Trophoblast cell (in vitro differentiated cells and primary cell): ENCODE results near the gene MRPL23.
A peak's percentile ranks its signal among the peaks of the same experiment; 100 is the strongest.

ENCODE experiments used
- DNase-seq, 2 donors: peaks; one replicate each; pipeline ENCODE4 v3.0.0-alpha.2; 2016
- H2AFZ ChIP-seq: 2 replicates; pipeline ENCODE4 v1.6.1; 2013; ENCODE audit warnings: low read length, moderate library complexity, mild to moderate bottlenecking; ENCODE audit not compliant: insufficient read depth, poor library complexity
- H2AK5ac ChIP-seq: 2 replicates; pipeline ENCODE4 v1.6.1; 2013; ENCODE audit warnings: mild to moderate bottlenecking, low read length
- H2BK120ac ChIP-seq: 2 replicates; pipeline ENCODE4 v1.6.1; 2013; ENCODE audit warnings: low read length, mild to moderate bottlenecking, moderate library complexity; ENCODE audit not compliant: insufficient read depth, poor library complexity
- H2BK12ac ChIP-seq: 2 replicates; pipeline ENCODE4 v1.6.1; 2013; ENCODE audit warnings: mild to moderate bottlenecking, low read length, moderate library complexity
- H2BK5ac ChIP-seq: 2 replicates; pipeline ENCODE4 v1.6.1; 2013; ENCODE audit warnings: low read length, low read depth, moderate library complexity, mild to moderate bottlenecking; ENCODE audit not compliant: poor library complexity
- H3K14ac ChIP-seq: 2 replicates; pipeline ENCODE4 v1.6.1; 2013; ENCODE audit warnings: mild to moderate bottlenecking, low read length
- H3K18ac ChIP-seq: 2 replicates; pipeline ENCODE4 v1.6.1; 2013; ENCODE audit warnings: mild to moderate bottlenecking, low read length
- H3K23ac ChIP-seq: 2 replicates; pipeline ENCODE4 v1.6.1; 2013; ENCODE audit warnings: low read length
- H3K27ac ChIP-seq: 2 replicates; pipeline ENCODE4 v1.5.1; 2013; ENCODE audit warnings: low read depth, mild to moderate bottlenecking, inconsistent platforms, low read length, moderate library complexity
- H3K27me3 ChIP-seq: 2 replicates; pipeline ENCODE4 v1.6.1; 2013; ENCODE audit warnings: inconsistent platforms, mild to moderate bottlenecking, low read length, moderate library complexity; ENCODE audit not compliant: insufficient read depth
- H3K36me3 ChIP-seq, 2 experiments: 1 replicate in 1 of 2; 2 replicates in 1 of 2; pipeline ENCODE4 v1.6.1; 2013; ENCODE audit warnings: low read length in 2 of 2, mild to moderate bottlenecking in 2 of 2, moderate library complexity in 1 of 2; ENCODE audit not compliant: insufficient read depth in 2 of 2, control insufficient read depth in 1 of 2
- H3K4ac ChIP-seq: 2 replicates; pipeline ENCODE4 v1.6.1; 2013; ENCODE audit warnings: low read depth, mild to moderate bottlenecking, low read length, moderate library complexity
- H3K4me1 ChIP-seq, 2 experiments: 1 replicate in 1 of 2; 2 replicates in 1 of 2; pipeline ENCODE4 v1.6.1; 2013; ENCODE audit warnings: low read length in 2 of 2, mild to moderate bottlenecking in 2 of 2, moderate library complexity in 1 of 2; ENCODE audit not compliant: insufficient read depth in 2 of 2, control insufficient read depth in 1 of 2
- H3K4me2 ChIP-seq: 2 replicates; pipeline ENCODE4 v1.6.1; 2013; ENCODE audit warnings: inconsistent platforms, mild to moderate bottlenecking, low read length, moderate library complexity
- H3K4me3 ChIP-seq: 2 replicates; pipeline ENCODE4 v1.5.1; 2013; ENCODE audit warnings: mild to moderate bottlenecking, low read depth, low read length, inconsistent platforms
- H3K79me1 ChIP-seq: one replicate; pipeline ENCODE4 v1.6.1; 2013; ENCODE audit warnings: low read length
- H3K79me2 ChIP-seq: 2 replicates; pipeline ENCODE4 v1.6.1; 2013; ENCODE audit warnings: low read length, mild to moderate bottlenecking; ENCODE audit not compliant: control insufficient read depth, insufficient read depth, poor library complexity
- H3K9ac ChIP-seq: 2 replicates; pipeline ENCODE4 v1.6.1; 2013; ENCODE audit warnings: mild to moderate bottlenecking, low read length
- H3K9me3 ChIP-seq: 2 replicates; pipeline ENCODE4 v1.6.1; 2013; ENCODE audit warnings: low read depth, mild to moderate bottlenecking, control low read depth, inconsistent platforms, low read length; ENCODE audit not compliant: insufficient read depth
- H4K12ac ChIP-seq: 2 replicates; pipeline ENCODE4 v1.6.1; 2013; ENCODE audit warnings: low read depth, mild to moderate bottlenecking, low read length, moderate library complexity
- H4K8ac ChIP-seq: 2 replicates; pipeline ENCODE4 v1.6.1; 2013; ENCODE audit warnings: low read depth, mild to moderate bottlenecking, low read length, moderate library complexity
- H4K91ac ChIP-seq: one replicate; pipeline ENCODE4 v1.6.1; 2013; ENCODE audit warnings: low read depth, mild to moderate bottlenecking, low read length, moderate library complexity
- WGBS: extraction: QIAGEN DNeasy Blood & Tissue Kit; methylation state at CpG from one replicate; pipeline ENCODE4 v1.1.7; 2013; ENCODE audit warnings: missing lambda C conversion rate; ENCODE audit not compliant: insufficient read length, insufficient coverage; ENCODE audit errors: extremely low coverage; 5-methylcytosine and 5-hydroxymethylcytosine counted together

The MRPL23 gene

DNA sequence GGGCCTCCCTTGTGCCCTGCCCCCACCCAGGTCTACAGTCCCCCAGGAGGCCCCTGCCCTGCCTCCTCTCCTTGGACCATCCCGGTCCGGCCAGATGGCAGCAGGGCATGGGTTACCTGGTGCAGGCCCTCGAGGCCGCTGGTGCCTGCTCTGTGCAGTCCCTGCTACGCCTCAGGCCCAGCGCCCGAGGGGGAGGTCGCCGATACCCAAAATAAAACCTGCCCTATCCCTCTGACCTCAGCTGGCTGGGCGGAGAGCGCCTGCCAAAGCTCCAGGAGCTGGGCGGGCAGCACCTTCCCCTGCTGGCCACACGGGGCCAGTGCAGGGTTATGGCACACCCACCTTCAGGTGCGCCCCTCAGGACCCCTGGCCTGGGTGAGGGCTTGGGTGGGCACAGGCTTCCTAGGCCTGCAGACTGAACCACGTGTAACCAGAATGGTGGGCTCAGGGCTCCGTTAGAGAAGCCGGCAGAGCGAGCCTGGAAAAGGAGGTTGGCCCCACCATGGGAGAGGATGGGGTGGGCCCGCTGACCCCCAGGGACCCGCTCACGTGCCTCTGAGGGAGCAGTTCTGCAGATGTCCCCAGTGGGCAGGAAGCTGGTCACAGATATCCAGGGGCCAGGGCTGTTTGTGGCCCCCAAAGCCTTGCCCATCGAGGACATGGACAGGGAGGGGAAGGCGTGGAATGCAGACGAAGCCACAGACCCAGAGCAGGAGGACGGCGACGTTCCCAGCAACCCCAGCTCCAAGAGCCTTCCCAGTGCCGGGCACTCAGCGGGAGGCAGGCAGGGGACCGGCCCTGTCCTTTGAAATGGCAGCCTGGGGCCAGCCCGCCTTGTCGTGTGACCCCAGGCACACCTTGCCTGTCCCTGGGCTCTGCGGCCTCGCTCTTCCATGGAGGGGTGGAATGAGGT, 29.4 kb upstream of the MRPL23 start:
- Histone ChIP-seq H3K9ac (no peak overlapping the region), H3K4me3 (no peak overlapping the region), H3K79me1 (no peaks in the 10 kb centered on the region), H4K12ac (no peak overlapping the region), H3K4ac (no peak overlapping the region), H2AK5ac (no peak overlapping the region), H3K4me2 (no peak overlapping the region), H3K27me3 (no peaks in the 10 kb centered on the region), H3K27ac (no peak overlapping the region), H2BK5ac (no peak overlapping the region), H3K14ac (no peak overlapping the region), H3K36me3 (no peaks in the 10 kb centered on the region), H3K4me1 (peaks cover 0 to 2% of the 10 kb centered on the region in 2 experiments), H3K79me2 (no peaks in the 10 kb centered on the region), H3K9me3 (peaks cover 4% of the 10 kb centered on the region), H2BK120ac (no peak overlapping the region), H2AFZ (no peak overlapping the region), H4K8ac (no peak overlapping the region), H3K23ac (no peak overlapping the region), H3K18ac (no peak overlapping the region), H4K91ac (no peak overlapping the region), H2BK12ac (no peak overlapping the region)
- WGBS, result no CpG with 5 or more reads among the region's 34 CpGs
- peak in 1 of 2 donors; percentile 17 for DNase-seq

DNA sequence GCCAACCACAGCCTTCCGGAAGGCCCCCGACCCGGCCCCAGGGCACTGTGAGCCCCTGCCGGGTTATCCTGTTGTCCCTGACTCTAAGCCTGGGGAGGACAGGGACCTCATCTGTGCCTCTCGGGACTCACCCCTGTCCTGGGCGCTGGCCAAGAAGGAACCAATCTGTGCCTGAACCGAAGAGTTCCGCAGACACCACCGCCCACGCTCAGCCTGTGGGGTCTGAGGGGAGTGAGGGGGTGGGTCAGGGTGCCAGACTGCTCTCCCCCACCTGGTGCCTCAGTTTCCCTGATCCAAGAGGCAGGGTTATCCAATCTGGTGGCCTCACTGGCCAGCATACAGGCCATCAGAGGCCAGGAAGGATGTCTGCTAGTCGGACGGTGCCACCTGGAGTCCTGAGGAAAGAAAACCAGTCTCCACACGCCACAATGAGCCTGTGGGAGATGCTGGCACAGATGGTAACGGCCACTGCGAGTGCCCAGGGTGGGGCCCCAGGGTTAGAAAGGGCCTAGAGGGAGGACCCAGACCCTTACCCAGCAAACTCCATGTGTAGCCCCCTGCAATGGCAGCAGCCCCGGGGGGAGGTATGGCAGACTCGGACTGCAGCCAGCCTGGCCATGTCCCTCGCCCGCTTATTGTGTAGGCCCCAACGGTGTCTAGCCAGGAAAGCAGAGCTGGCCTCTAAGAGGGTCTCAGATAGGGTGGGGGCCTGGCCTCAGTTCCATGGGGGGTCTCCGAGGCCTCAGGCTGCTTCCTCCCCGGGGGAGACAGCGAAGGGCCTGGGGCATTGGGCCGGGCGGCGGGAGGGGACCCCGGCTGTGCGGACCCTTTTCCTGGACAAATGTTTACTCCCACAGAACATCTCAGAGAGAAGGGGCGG, 28.5 kb upstream of the MRPL23 start:
- Histone ChIP-seq H3K4me1 (peaks cover 0 to 2% of the 10 kb centered on the region in 2 experiments), H2AFZ (no peak overlapping the region), H4K8ac (no peak overlapping the region), H3K14ac (no peak overlapping the region), H2BK5ac (no peak overlapping the region), H3K27me3 (no peaks in the 10 kb centered on the region), H3K36me3 (no peaks in the 10 kb centered on the region), H4K12ac (no peak overlapping the region), H3K79me1 (no peaks in the 10 kb centered on the region), H4K91ac (no peak overlapping the region), H3K4me3 (no peak overlapping the region), H3K27ac (no peak overlapping the region), H2BK120ac (no peak overlapping the region), H3K9ac (no peak overlapping the region), H3K23ac (no peak overlapping the region), H3K4ac (no peak overlapping the region), H3K4me2 (no peak overlapping the region), H3K18ac (no peak overlapping the region), H3K9me3 (peaks cover 3% of the 10 kb centered on the region), H2AK5ac (no peak overlapping the region), H3K79me2 (no peaks in the 10 kb centered on the region), H2BK12ac (no peak overlapping the region)
- DNase-seq, result no peak
- no CpG with 5 or more reads among the region's 29 CpGs for WGBS

DNA sequence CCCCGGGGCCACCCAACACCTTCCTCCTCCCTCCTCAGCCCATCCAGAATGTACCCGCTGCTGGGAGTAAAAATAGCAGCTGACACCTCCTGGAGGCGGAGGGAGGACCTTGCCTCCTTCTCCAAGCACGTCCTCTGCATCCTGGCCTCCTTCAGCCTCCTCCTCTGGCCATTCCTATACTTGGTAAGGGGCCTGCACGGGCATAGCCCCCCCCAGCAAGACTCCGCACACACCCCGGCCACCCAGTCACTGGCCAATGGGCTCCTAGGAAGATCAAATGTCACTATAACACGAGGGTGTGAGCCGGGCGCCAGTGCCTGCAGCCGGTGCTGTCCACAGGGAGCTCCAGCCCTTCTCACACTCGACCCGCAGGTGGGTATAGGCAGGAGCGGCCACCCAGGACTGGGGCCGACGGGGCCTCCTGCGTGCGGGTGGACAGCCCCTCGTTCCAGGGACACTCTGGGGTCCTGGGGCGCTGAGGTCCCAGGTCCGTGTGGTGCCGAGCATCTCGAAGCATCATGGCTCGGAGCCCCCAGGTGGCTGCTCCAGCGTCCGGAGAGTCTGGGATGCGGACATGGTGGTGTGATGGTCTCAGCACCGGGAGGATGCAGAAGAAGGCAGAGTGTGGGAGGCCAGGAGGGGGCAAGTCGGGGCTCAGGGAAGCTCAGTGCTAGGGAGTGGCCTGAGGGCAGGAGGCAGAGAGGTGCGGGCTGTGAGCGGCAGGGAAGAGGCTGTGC, 27.6 kb upstream of the MRPL23 start, which contains the start of gene TNNT3:
TNNT3 (plus strand) TSS at position 313 of the 737 bp plus-strand sequence. CDS start 3,172 bp downstream, outside the sequence.
- H2AFZ ChIP-seq, result no peak within 1 kb of the TSS
- H3K4me1 ChIP-seq, result peaks cover 0 to 2% of the 10 kb centered on the region in 2 experiments
- H3K23ac ChIP-seq, result no peak within 1 kb of the TSS
- no peak within 1 kb of the TSS for H2BK120ac ChIP-seq
- H3K9ac ChIP-seq, result no peak within 1 kb of the TSS
- no peaks in the 10 kb centered on the region for H3K27me3 ChIP-seq
- WGBS, result no CpG with 5 or more reads among the region's 31 CpGs
- no peaks in the 10 kb centered on the region for H3K79me2 ChIP-seq
- no peak within 1 kb of the TSS for H3K14ac ChIP-seq
- no peaks in the 10 kb centered on the region for H3K9me3 ChIP-seq
- no peak within 1 kb of the TSS for H2BK5ac ChIP-seq
- no peak for DNase-seq
- no peak within 1 kb of the TSS for H2AK5ac ChIP-seq
- no peak within 1 kb of the TSS for H4K91ac ChIP-seq
- H3K27ac ChIP-seq, result no peak within 1 kb of the TSS
- no peak within 1 kb of the TSS for H3K4ac ChIP-seq
- no peak within 1 kb of the TSS for H4K8ac ChIP-seq
- no peak within 1 kb of the TSS for H2BK12ac ChIP-seq
- H3K18ac ChIP-seq, result no peak within 1 kb of the TSS
- no peaks in the 10 kb centered on the region for H3K79me1 ChIP-seq
- H3K4me3 ChIP-seq, result peak within 1 kb of the TSS; percentile 34
- H3K4me2 ChIP-seq, result no peak within 1 kb of the TSS
- H4K12ac ChIP-seq, result no peak within 1 kb of the TSS
- H3K36me3 ChIP-seq, result no peaks in the 10 kb centered on the region
